Natural killer cell (primary cell): ENCODE data around the gene STX8. TPM values are rescaled to one million over a fixed set of nuclear protein-coding genes. Genes with fewer than 3 reads are reported as not detected.

Experiments
- ATAC-seq, 3 donors: fragments of 150-1000 bp in 2 of 3; fragments of 200-7000 bp in 1 of 3; cut with Tn5 transposase; 1 replicate in 1 of 3; 2 replicates in 2 of 3; pipeline ENCODE4 v1.10.0; 2021; ENCODE audit warnings: mild to moderate bottlenecking in 2 of 3, moderate library complexity in 2 of 3
- DNase-seq, 2 donors: peaks; one replicate each; pipeline versions ENCODE4 v3.0.0 to v3.0.0-alpha.2; 2013 to 2021; ENCODE audit warnings: mixed read lengths in 1 of 2
- H3K27ac ChIP-seq: one replicate; pipeline ENCODE4 v1.5.1; 2013; ENCODE audit warnings: mild to moderate bottlenecking, low read length
- H3K27me3 ChIP-seq: one replicate; pipeline ENCODE4 v1.6.1; 2013; ENCODE audit warnings: low read length; ENCODE audit not compliant: control insufficient read depth, insufficient read depth
- H3K36me3 ChIP-seq: one replicate; pipeline ENCODE4 v1.6.1; 2013; ENCODE audit warnings: low read length; ENCODE audit not compliant: control insufficient read depth, insufficient read depth
- H3K4me1 ChIP-seq: one replicate; pipeline ENCODE4 v1.6.1; 2013; ENCODE audit warnings: low read length; ENCODE audit not compliant: control insufficient read depth, insufficient read depth
- H3K4me3 ChIP-seq: one replicate; pipeline ENCODE4 v1.5.1; 2013; ENCODE audit warnings: low read length
- H3K9me3 ChIP-seq: one replicate; pipeline ENCODE4 v1.6.1; 2013; ENCODE audit warnings: low read length; ENCODE audit not compliant: control insufficient read depth, insufficient read depth
- H3K27ac Mint-ChIP-seq, 2 donors: one replicate each; pipeline ENCODE4 v1.8.0; 2022; ENCODE audit warnings: mild to moderate bottlenecking in 2 of 2, mixed read lengths in 2 of 2, moderate library complexity in 1 of 2
- H3K27me3 Mint-ChIP-seq, 2 donors: one replicate each; pipeline ENCODE4 v1.8.0; 2022; ENCODE audit warnings: low read depth in 2 of 2, mixed read lengths in 2 of 2
- H3K36me3 Mint-ChIP-seq: one replicate; pipeline ENCODE4 v1.8.0; 2022; ENCODE audit warnings: mixed read lengths
- H3K4me1 Mint-ChIP-seq, 2 donors: one replicate each; pipeline ENCODE4 v1.8.0; 2022; ENCODE audit warnings: mixed read lengths in 2 of 2
- H3K4me3 Mint-ChIP-seq: one replicate; pipeline ENCODE4 v1.8.0; 2022; ENCODE audit warnings: mild to moderate bottlenecking, moderate library complexity, mixed read lengths
- H3K9me3 Mint-ChIP-seq, 2 donors: one replicate each; pipeline ENCODE4 v1.8.0; 2022; ENCODE audit warnings: mixed read lengths in 2 of 2
- WGBS: methylation state at CpG from one replicate; pipeline ENCODE4 v1.1.7; 2013; ENCODE audit warnings: missing lambda C conversion rate; ENCODE audit not compliant: insufficient coverage; 5-methylcytosine and 5-hydroxymethylcytosine counted together
- intact Hi-C: fragments of 100-400 bp; cut with micrococcal nuclease; formaldehyde crosslinking; loops from one replicate; pipeline ENCODE4 v1.14.2; 2022
- total RNA-seq, 4 donors: library from RNA; stranded (reverse); fragments of 120-200 nt in 1 of 4; gene quantifications; one replicate each; pipeline versions ENCODE4 v1.2.3 to v1.2.4, GENCODE V29; 2013 to 2022
- TF ChIP-seq, protein P1 (sequence below): fragments of 200-600 bp; IDR thresholded peaks from one replicate; pipeline ENCODE4 v1.8.0; 2022; ENCODE audit warnings: antibody characterized with exemption

Gene STX8
- total RNA-seq, 3 donors from 2014 or later (not counting 1 experiment from before 2014, with no cell fraction given), result 96.3 to 141 (median 120) TPM

DNA sequence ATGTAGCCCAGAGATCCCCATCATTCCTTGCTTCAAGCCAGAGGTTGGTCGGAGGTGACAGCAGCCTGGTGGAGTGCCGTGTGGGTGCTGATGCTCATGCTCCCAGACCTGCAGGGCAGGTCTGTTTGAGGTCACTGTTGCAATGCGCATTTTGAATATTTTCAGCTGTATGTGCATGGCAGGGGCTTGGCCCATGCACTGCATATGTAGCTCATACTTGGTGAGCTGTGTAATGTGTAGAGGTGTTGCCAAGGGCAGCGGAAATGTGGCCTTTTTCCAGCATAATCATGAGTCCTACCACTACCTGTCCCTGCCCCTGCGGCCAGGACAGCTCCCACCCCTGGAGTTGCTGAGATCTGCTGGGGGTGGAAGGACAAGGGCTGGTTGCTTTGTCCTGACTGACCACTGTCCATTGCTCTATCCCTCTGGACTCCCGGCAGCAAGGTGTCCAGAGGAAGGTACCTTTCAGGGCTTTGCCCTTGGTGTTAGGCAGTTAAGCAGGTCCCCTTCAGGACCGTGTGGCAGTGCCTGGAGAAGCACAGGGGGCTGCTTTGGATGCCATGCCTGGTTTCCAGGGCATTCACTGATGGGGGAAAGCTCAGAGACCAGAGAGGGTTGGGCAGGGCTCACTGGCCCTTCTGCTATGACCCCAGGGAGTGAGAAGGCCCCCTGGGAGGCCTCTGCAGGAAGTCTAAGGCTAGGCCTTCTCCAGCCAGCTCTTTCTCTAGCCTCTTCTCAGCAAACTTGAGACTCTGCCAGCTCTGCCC, 339.2 kb downstream of the STX8 start:
- H3K4me3 ChIP-seq, result no peak overlapping the region
- H3K27ac ChIP-seq, result no peak overlapping the region
- Mint-ChIP-seq H3K4me1 (peaks cover 16 to 18% of the 10 kb centered on the region in 2 donors), H3K9me3 (no peaks in the 10 kb centered on the region), H3K4me3 (no peak overlapping the region), H3K36me3 (no peaks in the 10 kb centered on the region), H3K27ac (no peak overlapping the region), H3K27me3 (no peaks in the 10 kb centered on the region)
- peaks cover 25% of the 10 kb centered on the region for H3K4me1 ChIP-seq
- WGBS, result 95% methylated on average over 6 of the region's 7 CpGs
- ATAC-seq (no peak), DNase-seq (no peak)
- H3K27me3 ChIP-seq, result peaks cover 6% of the 10 kb centered on the region
- H3K36me3 ChIP-seq, result no peaks in the 10 kb centered on the region
- intact Hi-C loops, result no loop called here
- no peaks in the 10 kb centered on the region for H3K9me3 ChIP-seq
- TF ChIP-seq, protein P1, sequence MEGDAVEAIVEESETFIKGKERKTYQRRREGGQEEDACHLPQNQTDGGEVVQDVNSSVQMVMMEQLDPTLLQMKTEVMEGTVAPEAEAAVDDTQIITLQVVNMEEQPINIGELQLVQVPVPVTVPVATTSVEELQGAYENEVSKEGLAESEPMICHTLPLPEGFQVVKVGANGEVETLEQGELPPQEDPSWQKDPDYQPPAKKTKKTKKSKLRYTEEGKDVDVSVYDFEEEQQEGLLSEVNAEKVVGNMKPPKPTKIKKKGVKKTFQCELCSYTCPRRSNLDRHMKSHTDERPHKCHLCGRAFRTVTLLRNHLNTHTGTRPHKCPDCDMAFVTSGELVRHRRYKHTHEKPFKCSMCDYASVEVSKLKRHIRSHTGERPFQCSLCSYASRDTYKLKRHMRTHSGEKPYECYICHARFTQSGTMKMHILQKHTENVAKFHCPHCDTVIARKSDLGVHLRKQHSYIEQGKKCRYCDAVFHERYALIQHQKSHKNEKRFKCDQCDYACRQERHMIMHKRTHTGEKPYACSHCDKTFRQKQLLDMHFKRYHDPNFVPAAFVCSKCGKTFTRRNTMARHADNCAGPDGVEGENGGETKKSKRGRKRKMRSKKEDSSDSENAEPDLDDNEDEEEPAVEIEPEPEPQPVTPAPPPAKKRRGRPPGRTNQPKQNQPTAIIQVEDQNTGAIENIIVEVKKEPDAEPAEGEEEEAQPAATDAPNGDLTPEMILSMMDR, result no peak

DNA sequence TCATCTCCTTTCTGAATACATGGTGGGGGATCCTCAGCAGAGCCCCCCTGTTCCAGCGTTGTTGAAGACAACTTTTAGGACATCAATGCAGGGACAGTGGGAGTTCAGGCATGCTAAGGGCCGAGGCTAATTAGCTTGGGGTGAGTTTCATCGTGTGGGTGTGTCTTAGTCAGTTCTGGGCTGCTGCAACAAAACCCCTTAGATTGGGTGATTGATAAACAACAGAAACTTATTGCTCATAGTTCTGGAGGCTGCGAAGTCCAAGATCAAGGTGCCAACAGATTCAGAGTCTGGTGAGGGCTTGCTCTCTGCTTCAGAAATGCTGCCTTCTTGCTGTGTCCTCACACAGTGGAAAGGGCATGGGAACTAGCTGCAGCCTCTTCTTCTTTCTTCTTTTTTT, 340.3 kb downstream of the STX8 start:
- intact Hi-C loops, result no loop called here
- no peak overlapping the region for H3K27ac Mint-ChIP-seq
- TF ChIP-seq, protein P1, result no peak
- H3K36me3 ChIP-seq, result no peaks in the 10 kb centered on the region
- WGBS, result 81% methylated on average over 4 of the region's 4 CpGs
- DNase-seq, result no peak
- no peaks in the 10 kb centered on the region for H3K9me3 ChIP-seq
- no peaks in the 10 kb centered on the region for H3K9me3 Mint-ChIP-seq
- H3K4me1 Mint-ChIP-seq, result peaks cover 12 to 13% of the 10 kb centered on the region in 2 donors
- no peak overlapping the region for H3K4me3 Mint-ChIP-seq
- H3K27me3 ChIP-seq, result peaks cover 6% of the 10 kb centered on the region
- H3K27me3 Mint-ChIP-seq, result no peaks in the 10 kb centered on the region
- no peaks in the 10 kb centered on the region for H3K36me3 Mint-ChIP-seq
- H3K27ac ChIP-seq, result no peak overlapping the region
- H3K4me3 ChIP-seq, result no peak overlapping the region
- no peak for ATAC-seq
- peaks cover 14% of the 10 kb centered on the region for H3K4me1 ChIP-seq

DNA sequence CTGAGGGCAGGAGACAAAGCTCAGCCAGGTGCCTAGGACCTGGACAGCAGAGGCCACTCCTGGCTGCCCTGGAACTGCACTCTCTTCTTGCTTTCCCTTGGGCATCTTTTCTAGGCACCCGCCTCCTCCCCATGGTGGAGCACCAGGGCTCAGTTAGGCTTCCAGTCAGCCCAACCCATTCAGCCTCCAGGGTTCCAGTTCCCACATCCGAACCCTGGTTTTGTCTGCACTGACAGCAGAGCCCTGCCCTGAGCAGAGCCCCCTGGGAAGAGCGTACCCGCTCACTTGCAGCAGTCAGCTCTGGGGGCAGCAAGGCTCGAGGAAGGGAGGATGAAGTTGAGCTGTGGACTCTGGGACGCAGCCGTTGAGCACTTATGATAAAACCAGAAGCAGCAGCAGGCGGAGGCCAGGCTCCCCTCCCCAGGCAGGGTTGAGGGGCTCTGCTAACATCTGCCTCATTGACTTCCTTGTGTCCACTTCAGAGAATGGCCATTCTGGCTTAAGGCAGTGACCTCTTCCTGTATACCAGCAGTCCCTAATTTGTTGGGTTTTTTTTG, 341.2 kb downstream of the STX8 start:
- no peak overlapping the region for H3K27ac ChIP-seq
- H3K9me3 ChIP-seq, result no peaks in the 10 kb centered on the region
- H3K4me1 ChIP-seq, result peaks cover 9% of the 10 kb centered on the region
- TF ChIP-seq, protein P1, result no peak
- no peaks in the 10 kb centered on the region for H3K9me3 Mint-ChIP-seq
- peaks cover 6% of the 10 kb centered on the region for H3K27me3 ChIP-seq
- ATAC-seq (no peak), DNase-seq (no peak)
- no peak overlapping the region for H3K4me3 Mint-ChIP-seq
- peaks cover 10% of the 10 kb centered on the region in 2 donors for H3K4me1 Mint-ChIP-seq
- H3K27ac Mint-ChIP-seq, result no peak overlapping the region
- intact Hi-C loops, result no loop called here
- no peaks in the 10 kb centered on the region for H3K36me3 Mint-ChIP-seq
- H3K27me3 Mint-ChIP-seq, result no peaks in the 10 kb centered on the region
- 74% methylated on average over 8 of the region's 8 CpGs for WGBS
- no peak overlapping the region for H3K4me3 ChIP-seq
- H3K36me3 ChIP-seq, result no peaks in the 10 kb centered on the region
